Prostate gland (tissue), 2 donors: Measurements from ENCODE around the gene PKNOX2. TPM values are rescaled to one million over a fixed set of nuclear protein-coding genes. Genes with fewer than 3 reads are reported as not detected.

ENCODE experiments used
- DNase-seq: peaks from one replicate; pipeline ENCODE4 v3.0.0-alpha.2; 2019; ENCODE audit warnings: low spot score
- H3K27ac ChIP-seq, 2 donors: fragments of 200-600 bp; sonication (generic); 2 replicates each; pipeline ENCODE4 v1.5.1; 2017 to 2019
- H3K27me3 ChIP-seq: fragments of 200-600 bp; sonication (generic); replicated peaks from 2 replicates; pipeline ENCODE4 v1.5.1; 2019; ENCODE audit not compliant: insufficient read depth
- H3K36me3 ChIP-seq, 2 donors: fragments of 200-600 bp; sonication (generic); 1 replicate in 1 of 2; 2 replicates in 1 of 2; pipeline versions ENCODE4 v1.5.1 to v1.8.1; 2017 to 2019
- H3K4me1 ChIP-seq: fragments of 200-600 bp; sonication (generic); replicated peaks from 2 replicates; pipeline ENCODE4 v1.5.1; 2019
- H3K4me3 ChIP-seq, 2 donors: fragments of 200-600 bp; sonication (generic); 2 replicates each; pipeline ENCODE4 v1.5.1; 2017 to 2019
- H3K9me3 ChIP-seq: fragments of 200-600 bp; sonication (generic); 2 replicates; pipeline ENCODE4 v1.5.1; 2017
- POLR2A ChIP-seq: fragments of 450-650 bp; IDR thresholded peaks from one replicate; pipeline ENCODE4 v1.6.1; 2016; ENCODE audit warnings: antibody characterized with exemption, mild to moderate bottlenecking
- POLR2AphosphoS5 ChIP-seq: sonication (generic); formaldehyde crosslinking; IDR thresholded peaks from one replicate; pipeline ENCODE4 v1.6.1; 2017; ENCODE audit warnings: antibody characterized with exemption
- WGBS: methylation state at CpG from one replicate; pipeline ENCODE4 v1.1.5; 2018; 5-methylcytosine and 5-hydroxymethylcytosine counted together
- intact Hi-C: fragments of 100-400 bp; cut with DNase I; formaldehyde crosslinking; loops from one replicate; pipeline ENCODE4 v1.14.2; 2022
- total RNA-seq, 2 donors: library from RNA; depleted of rRNA; stranded (reverse); fragments of >200 nt; gene quantifications; one replicate each; pipeline ENCODE4 v1.1.0, GENCODE V29; 2016
- TF ChIP-seq, protein P1 (sequence below), 4 experiments: fragments of 200-600 bp in 2 of 4; fragments of 450-650 bp in 2 of 4; sonication (generic) in 2 of 4; IDR thresholded peaks; 1 replicate in 3 of 4; 2 replicates in 1 of 4; pipeline ENCODE4 v1.5.1; 2016 to 2019; ENCODE audit warnings: antibody characterized with exemption in 4 of 4, mild to moderate bottlenecking in 2 of 4, moderate library complexity in 2 of 4

The PKNOX2 gene
- total RNA-seq, 2 donors from 2014 or later = 12.3 to 14.7 TPM

DNA sequence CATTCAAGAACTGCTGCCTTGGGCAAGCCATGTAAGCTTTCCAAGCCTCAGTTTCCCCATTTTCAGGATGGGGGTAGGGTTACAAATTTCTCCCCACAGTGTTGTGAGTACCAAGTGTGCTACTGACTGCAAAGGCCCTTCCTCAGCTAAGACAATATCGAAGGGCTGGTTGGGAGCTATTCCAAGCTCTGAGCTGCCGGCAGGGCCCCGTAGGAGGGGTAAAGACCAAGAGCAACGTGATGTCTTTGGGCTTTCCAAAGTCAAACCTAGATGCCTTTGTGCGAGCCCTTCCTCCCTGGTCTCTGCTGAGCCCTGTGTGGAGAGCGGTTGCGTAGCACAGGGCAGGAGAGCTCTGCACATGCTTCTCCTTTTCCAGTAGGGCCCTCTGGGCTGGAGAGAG is 29.3 kb downstream of the PKNOX2 start:
- H3K4me1 ChIP-seq = no peaks in the 10 kb centered on the region
- 90% methylated on average over 7 of the region's 7 CpGs for WGBS
- TF ChIP-seq, protein P1, sequence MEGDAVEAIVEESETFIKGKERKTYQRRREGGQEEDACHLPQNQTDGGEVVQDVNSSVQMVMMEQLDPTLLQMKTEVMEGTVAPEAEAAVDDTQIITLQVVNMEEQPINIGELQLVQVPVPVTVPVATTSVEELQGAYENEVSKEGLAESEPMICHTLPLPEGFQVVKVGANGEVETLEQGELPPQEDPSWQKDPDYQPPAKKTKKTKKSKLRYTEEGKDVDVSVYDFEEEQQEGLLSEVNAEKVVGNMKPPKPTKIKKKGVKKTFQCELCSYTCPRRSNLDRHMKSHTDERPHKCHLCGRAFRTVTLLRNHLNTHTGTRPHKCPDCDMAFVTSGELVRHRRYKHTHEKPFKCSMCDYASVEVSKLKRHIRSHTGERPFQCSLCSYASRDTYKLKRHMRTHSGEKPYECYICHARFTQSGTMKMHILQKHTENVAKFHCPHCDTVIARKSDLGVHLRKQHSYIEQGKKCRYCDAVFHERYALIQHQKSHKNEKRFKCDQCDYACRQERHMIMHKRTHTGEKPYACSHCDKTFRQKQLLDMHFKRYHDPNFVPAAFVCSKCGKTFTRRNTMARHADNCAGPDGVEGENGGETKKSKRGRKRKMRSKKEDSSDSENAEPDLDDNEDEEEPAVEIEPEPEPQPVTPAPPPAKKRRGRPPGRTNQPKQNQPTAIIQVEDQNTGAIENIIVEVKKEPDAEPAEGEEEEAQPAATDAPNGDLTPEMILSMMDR (IDR thresholded peaks at IDR 0.05) = no peak
- TF ChIP-seq POLR2A (no peak), POLR2AphosphoS5 (no peak)
- H3K36me3 ChIP-seq = no peaks in the 10 kb centered on the region
- H3K27me3 ChIP-seq = no peaks in the 10 kb centered on the region
- no peak overlapping the region for H3K4me3 ChIP-seq
- intact Hi-C loops = no loop called here
- H3K9me3 ChIP-seq = no peaks in the 10 kb centered on the region
- DNase-seq = no peak
- no peak overlapping the region for H3K27ac ChIP-seq

- Histone ChIP-seq H3K9me3 (no peaks in the 10 kb centered on the region), H3K4me1 (no peaks in the 10 kb centered on the region), H3K36me3 (no peaks in the 10 kb centered on the region), H3K4me3 (no peak overlapping the region), H3K27ac (no peak overlapping the region), H3K27me3 (no peaks in the 10 kb centered on the region)
- no peak for TF ChIP-seq POLR2A
- TF ChIP-seq POLR2AphosphoS5 = no peak
- TF ChIP-seq, protein P1 (IDR thresholded peaks at IDR 0.05) = no peak
- intact Hi-C loops = no loop called here
- DNase-seq = no peak
- WGBS = 92% methylated on average over 2 of the region's 2 CpGs
These were observed 35.4 kb downstream of the PKNOX2 start for GRCh38 chr11:125199915-125200314.

DNA sequence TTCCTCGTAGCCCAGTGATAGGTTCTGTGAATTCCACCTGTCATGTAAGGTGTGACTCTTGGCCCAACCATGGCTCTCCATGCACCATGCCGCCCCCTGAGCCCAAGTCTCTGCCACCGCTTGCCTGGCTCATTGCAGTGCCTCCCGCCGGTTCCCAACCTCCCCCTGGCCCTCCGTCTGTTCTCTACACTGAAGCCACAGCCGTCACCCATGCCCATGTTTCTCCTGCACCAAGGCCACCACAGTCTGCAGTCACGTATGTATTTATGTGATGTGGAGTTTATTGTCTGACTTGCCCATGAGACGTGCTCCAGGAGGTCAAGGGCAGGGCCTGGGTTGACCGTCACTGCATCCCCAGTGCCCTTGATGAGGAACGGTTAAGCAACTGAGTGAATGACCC is 35.9 kb downstream of the PKNOX2 start:
- H3K4me1 ChIP-seq = no peaks in the 10 kb centered on the region
- TF ChIP-seq POLR2AphosphoS5 (no peak), POLR2A (no peak)
- TF ChIP-seq, protein P1 (IDR thresholded peaks at IDR 0.05) = no peak
- H3K27me3 ChIP-seq = no peaks in the 10 kb centered on the region
- intact Hi-C loops = no loop called here
- no peak overlapping the region for H3K4me3 ChIP-seq
- no peaks in the 10 kb centered on the region for H3K9me3 ChIP-seq
- H3K27ac ChIP-seq = no peak overlapping the region
- no peaks in the 10 kb centered on the region for H3K36me3 ChIP-seq
- 98% methylated on average over 11 of the region's 11 CpGs for WGBS
- no peak for DNase-seq

- H3K27ac ChIP-seq = no peak overlapping the region
- no peaks in the 10 kb centered on the region for H3K4me1 ChIP-seq
- no peaks in the 10 kb centered on the region for H3K36me3 ChIP-seq
- H3K4me3 ChIP-seq = no peak overlapping the region
- intact Hi-C loops = no loop called here
- 44% methylated on average over 10 of the region's 10 CpGs for whole genome bisulfite sequencing
- H3K9me3 ChIP-seq = no peaks in the 10 kb centered on the region
- TF ChIP-seq POLR2A (no peak), POLR2AphosphoS5 (peak; percentile 40)
- TF ChIP-seq, protein P1 (IDR thresholded peaks at IDR 0.05) = no peak
- DNase-seq = peak; percentile 64
- no peaks in the 10 kb centered on the region for H3K27me3 ChIP-seq
These were observed 37.1 kb downstream of the PKNOX2 start for GRCh38 chr11:125201525-125202141.

GRCh38 chr11:125202362-125202880 is 37.9 kb downstream of the PKNOX2 start:
- H3K27me3 ChIP-seq = no peaks in the 10 kb centered on the region
- 77% methylated on average over 4 of the region's 4 CpGs for WGBS
- no peak overlapping the region for H3K27ac ChIP-seq

More at GRCh38 chr11:125202362-125202880, 37.9 kb downstream of the PKNOX2 start:
- H3K36me3 ChIP-seq = no peaks in the 10 kb centered on the region
- H3K9me3 ChIP-seq = no peaks in the 10 kb centered on the region
- intact Hi-C loops = no loop called here
- H3K4me1 ChIP-seq = no peaks in the 10 kb centered on the region
- TF ChIP-seq POLR2AphosphoS5 (no peak), POLR2A (no peak)
- TF ChIP-seq, protein P1 (IDR thresholded peaks at IDR 0.05) = no peak
- DNase-seq = no peak
- no peak overlapping the region for H3K4me3 ChIP-seq
